Upper lobe of left lung (tissue), 6 donors: ENCODE measurements around the gene KCNK1. TPM values are rescaled to one million over a fixed set of nuclear protein-coding genes. Genes with fewer than 3 reads are reported as not detected.
"Not testable (repeated sequence)": the region's sequence is repeated elsewhere in the genome, so short reads cannot be mapped to it uniquely, and the experiment has no call there.

Experiments
- ATAC-seq, 2 donors: fragments of 200-7000 bp; cut with Tn5 transposase; one replicate each; pipeline ENCODE4 v1.9.1; 2022; ENCODE audit warnings: mild to moderate bottlenecking in 2 of 2, moderate library complexity in 2 of 2; ENCODE audit not compliant: low FRiP score in 2 of 2
- DNase-seq, 2 donors: peaks; one replicate each; pipeline ENCODE4 v3.0.0-alpha.2; 2019 to 2020
- H3K27ac ChIP-seq, 4 donors: fragments of 200-600 bp; sonication (generic); one replicate each; pipeline ENCODE4 v1.5.1; 2016 to 2019
- H3K27me3 ChIP-seq, 4 donors: fragments of 200-600 bp; sonication (generic); one replicate each; pipeline ENCODE4 v1.5.1; 2017 to 2019
- H3K36me3 ChIP-seq, 4 donors: fragments of 200-600 bp; sonication (generic); one replicate each; pipeline ENCODE4 v1.5.1; 2016 to 2019
- H3K4me1 ChIP-seq, 4 donors: fragments of 200-600 bp; sonication (generic); one replicate each; pipeline ENCODE4 v1.5.1; 2018 to 2019
- H3K4me3 ChIP-seq, 4 donors: fragments of 200-600 bp; sonication (generic); one replicate each; pipeline ENCODE4 v1.5.1; 2017 to 2019; ENCODE audit warnings: mild to moderate bottlenecking in 2 of 4, moderate library complexity in 1 of 4
- H3K9me3 ChIP-seq, 4 donors: fragments of 200-600 bp; sonication (generic); one replicate each; pipeline ENCODE4 v1.5.1; 2018 to 2019
- CTCF ChIP-seq, 6 experiments: fragments of 450-650 bp in 4 of 6; fragments of 200-600 bp in 2 of 6; sonication (generic) in 2 of 6; IDR thresholded peaks; one replicate each; pipeline ENCODE4 v1.5.1; 2016 to 2019; ENCODE audit warnings: antibody characterized with exemption in 6 of 6
- EP300 ChIP-seq, 4 donors: sonication (generic); formaldehyde crosslinking; IDR thresholded peaks; one replicate each; pipeline ENCODE4 v1.5.1; 2017; ENCODE audit warnings: antibody characterized with exemption in 4 of 4, control low read depth in 2 of 4
- POLR2A ChIP-seq, 4 donors: fragments of 450-650 bp; IDR thresholded peaks; one replicate each; pipeline ENCODE4 v1.5.1; 2016 to 2017; ENCODE audit warnings: antibody characterized with exemption in 4 of 4, mild to moderate bottlenecking in 2 of 4
- POLR2AphosphoS5 ChIP-seq, 2 donors: sonication (generic); formaldehyde crosslinking; IDR thresholded peaks; one replicate each; pipeline ENCODE4 v1.5.1; 2017; ENCODE audit warnings: antibody characterized with exemption in 2 of 2
- WGBS, 2 donors: methylation state at CpG; one replicate each; pipeline ENCODE4 v1.1.5; 2017 to 2018; 5-methylcytosine and 5-hydroxymethylcytosine counted together
- total RNA-seq, 6 donors: library from RNA; depleted of rRNA in 4 of 6; stranded (reverse); fragments of >200 nt in 4 of 6; gene quantifications; one replicate each; pipeline versions ENCODE4 v1.1.0 to v1.2.1, GENCODE V29; 2016 to 2021
- donor health status: DM: no; HTN: no; CAD: no; lungs with moderate emphysema.
- donor health status: DM: no; HTN: yes; CAD: no; lungs with severe emphysema.

KCNK1 gene
- total RNA-seq, 6 donors from 2014 or later = 6.4 to 25.2 (median 10.5) TPM

- Histone ChIP-seq H3K36me3 (no peaks in the 10 kb centered on the region), H3K4me1 (no peaks in the 10 kb centered on the region), H3K9me3 (no peaks in the 10 kb centered on the region), H3K4me3 (no peak overlapping the region), H3K27me3 (no peaks in the 10 kb centered on the region), H3K27ac (no peak overlapping the region)
- no peak for DNase-seq
- no peak for TF ChIP-seq POLR2A (IDR thresholded peaks at IDR 0.05)
- TF ChIP-seq CTCF (IDR thresholded peaks at IDR 0.05) = no peak
- TF ChIP-seq EP300 (IDR thresholded peaks at IDR 0.05) = no peak
- TF ChIP-seq POLR2AphosphoS5 (IDR thresholded peaks at IDR 0.05) = no peak
- 62 to 65% methylated on average over 7 of the region's 7 CpGs for WGBS, 2 donors
- no peak for ATAC-seq
Measured at GRCh38 chr1:233665575-233666270, 51.8 kb downstream of the KCNK1 start.

GRCh38 chr1:233667741-233668140 is 53.8 kb downstream of the KCNK1 start:
- Histone ChIP-seq H3K27ac (no peak overlapping the region), H3K27me3 (no peaks in the 10 kb centered on the region), H3K9me3 (no peaks in the 10 kb centered on the region), H3K4me1 (no peaks in the 10 kb centered on the region), H3K36me3 (no peaks in the 10 kb centered on the region), H3K4me3 (no peak overlapping the region)
- TF ChIP-seq POLR2AphosphoS5 (IDR thresholded peaks at IDR 0.05) = no peak
- TF ChIP-seq CTCF (IDR thresholded peaks at IDR 0.05) = no peak
- no peak for TF ChIP-seq EP300 (IDR thresholded peaks at IDR 0.05)
- no peak for TF ChIP-seq POLR2A (IDR thresholded peaks at IDR 0.05)
- DNase-seq (no peak), ATAC-seq (no peak)
- 89 to 90% methylated on average over 3 of the region's 3 CpGs for WGBS, 2 donors

GRCh38 chr1:233668146-233668724 is 54.3 kb downstream of the KCNK1 start:
- Histone ChIP-seq H3K36me3 (no peaks in the 10 kb centered on the region), H3K4me3 (no peak overlapping the region), H3K4me1 (no peaks in the 10 kb centered on the region), H3K27ac (no peak overlapping the region), H3K9me3 (no peaks in the 10 kb centered on the region), H3K27me3 (no peaks in the 10 kb centered on the region)
- ATAC-seq = peak in 1 of 2 donors; percentile 79
- TF ChIP-seq CTCF (IDR thresholded peaks at IDR 0.05) (no peak), POLR2A (IDR thresholded peaks at IDR 0.05) (no peak), POLR2AphosphoS5 (IDR thresholded peaks at IDR 0.05) (no peak), EP300 (IDR thresholded peaks at IDR 0.05) (no peak)
- 73 to 79% methylated on average over 8 of the region's 8 CpGs for WGBS, 2 donors
- no peak for DNase-seq

- no peaks in the 10 kb centered on the region for H3K27me3 ChIP-seq
- no peaks in the 10 kb centered on the region for H3K4me1 ChIP-seq
- no peak overlapping the region for H3K4me3 ChIP-seq
- no peak overlapping the region for H3K27ac ChIP-seq
- no peaks in the 10 kb centered on the region for H3K36me3 ChIP-seq
- no peak for DNase-seq
- 75 to 79% methylated on average over 7 of the region's 7 CpGs for WGBS, 2 donors
- ATAC-seq = peak in 1 of 2 donors; percentile 84
- H3K9me3 ChIP-seq = no peaks in the 10 kb centered on the region
- no peak for TF ChIP-seq POLR2AphosphoS5 (IDR thresholded peaks at IDR 0.05)
- TF ChIP-seq CTCF (IDR thresholded peaks at IDR 0.05) = no peak
- TF ChIP-seq POLR2A (IDR thresholded peaks at IDR 0.05) = no peak
- TF ChIP-seq EP300 (IDR thresholded peaks at IDR 0.05) = no peak
Measured at GRCh38 chr1:233668725-233669294, 54.9 kb downstream of the KCNK1 start.

GRCh38 chr1:233670363-233670762 is 56.5 kb downstream of the KCNK1 start:
- not testable (repeated sequence) for H3K27me3 ChIP-seq, ATAC-seq, DNase-seq, H3K9me3 ChIP-seq, H3K4me1 ChIP-seq, H3K4me3 ChIP-seq, H3K27ac ChIP-seq, H3K36me3 ChIP-seq
- WGBS, 2 donors = 76 to 89% methylated on average over 2 of the region's 2 CpGs
